ENCODE results near the gene VWA7.

The VWA7 gene

DNA sequence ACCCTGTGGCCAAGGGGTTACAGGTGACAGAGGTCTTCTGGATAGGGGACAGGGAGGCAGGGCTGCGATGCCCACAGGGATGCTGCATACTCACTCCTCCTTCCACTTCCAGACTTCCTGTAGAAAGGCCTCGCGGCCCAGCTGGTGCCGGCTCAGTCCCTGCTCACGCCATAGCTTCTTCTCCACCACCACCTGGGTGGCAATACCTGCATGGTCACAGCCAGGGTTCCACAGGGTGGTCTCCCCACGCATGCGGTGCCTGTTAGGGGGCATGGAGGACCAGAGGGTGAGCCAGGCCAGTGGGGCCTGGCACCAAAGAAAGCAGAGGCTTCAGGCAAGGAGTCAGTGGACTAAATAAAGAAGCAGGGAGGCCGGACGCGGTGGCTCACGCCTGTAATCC lies 8.3 kb upstream of the VWA7 start:
- TF ChIP-seq, protein P1, sequence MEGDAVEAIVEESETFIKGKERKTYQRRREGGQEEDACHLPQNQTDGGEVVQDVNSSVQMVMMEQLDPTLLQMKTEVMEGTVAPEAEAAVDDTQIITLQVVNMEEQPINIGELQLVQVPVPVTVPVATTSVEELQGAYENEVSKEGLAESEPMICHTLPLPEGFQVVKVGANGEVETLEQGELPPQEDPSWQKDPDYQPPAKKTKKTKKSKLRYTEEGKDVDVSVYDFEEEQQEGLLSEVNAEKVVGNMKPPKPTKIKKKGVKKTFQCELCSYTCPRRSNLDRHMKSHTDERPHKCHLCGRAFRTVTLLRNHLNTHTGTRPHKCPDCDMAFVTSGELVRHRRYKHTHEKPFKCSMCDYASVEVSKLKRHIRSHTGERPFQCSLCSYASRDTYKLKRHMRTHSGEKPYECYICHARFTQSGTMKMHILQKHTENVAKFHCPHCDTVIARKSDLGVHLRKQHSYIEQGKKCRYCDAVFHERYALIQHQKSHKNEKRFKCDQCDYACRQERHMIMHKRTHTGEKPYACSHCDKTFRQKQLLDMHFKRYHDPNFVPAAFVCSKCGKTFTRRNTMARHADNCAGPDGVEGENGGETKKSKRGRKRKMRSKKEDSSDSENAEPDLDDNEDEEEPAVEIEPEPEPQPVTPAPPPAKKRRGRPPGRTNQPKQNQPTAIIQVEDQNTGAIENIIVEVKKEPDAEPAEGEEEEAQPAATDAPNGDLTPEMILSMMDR (IDR thresholded peaks at IDR 0.05; ENCODE audit: low read depth, low read length), result no peak

DNA sequence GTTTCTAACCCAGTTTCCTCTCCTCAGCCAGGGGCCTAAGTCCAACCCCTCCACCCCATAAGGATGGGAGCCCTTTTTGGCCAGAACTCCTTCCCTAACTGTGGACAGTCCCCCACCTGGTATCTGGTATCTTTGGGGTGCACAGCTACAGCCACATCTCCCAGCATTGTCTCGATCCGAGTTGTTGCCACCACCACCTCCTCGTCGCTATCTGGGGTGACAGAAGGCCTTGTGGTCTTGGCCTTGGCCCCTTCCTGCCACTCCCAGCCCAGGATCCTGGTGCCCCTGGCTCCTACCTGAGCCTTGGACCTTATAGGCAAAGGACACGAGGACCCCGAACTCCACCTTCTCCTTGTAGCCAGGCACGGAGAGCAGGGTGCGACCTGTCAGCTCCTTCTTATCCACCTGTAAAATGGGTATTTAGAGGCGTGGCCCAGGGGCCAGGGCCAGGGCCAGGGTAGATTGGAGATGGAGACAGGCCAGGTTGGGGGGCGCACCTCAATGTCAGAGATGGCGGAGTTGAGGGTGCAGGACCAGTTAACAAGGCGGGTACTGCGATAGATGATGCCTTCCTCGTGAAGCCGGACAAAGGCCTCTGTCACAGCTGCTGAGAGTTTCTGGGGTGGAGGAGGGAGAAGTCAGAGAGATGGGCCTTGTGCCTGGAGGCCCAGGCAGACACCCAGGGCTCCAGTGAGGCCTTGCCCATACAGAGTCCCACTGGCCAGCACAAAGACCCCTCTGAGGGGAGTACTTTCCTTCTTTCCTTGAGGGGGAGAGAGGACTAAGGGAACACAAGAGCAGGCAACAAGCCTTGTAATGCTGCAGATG lies 7.2 kb upstream of the VWA7 start:
- no peak for DNase-seq (ENCODE audit: low read depth in 2 of 2)
- H3K4me3 ChIP-seq (replicated peaks in 1 of 2; ENCODE audit: low read depth in 2 of 2, low read length in 2 of 2), result no peak overlapping the region
- TF ChIP-seq, protein P1 (IDR thresholded peaks at IDR 0.05; ENCODE audit: low read depth, low read length), result no peak

More for the DNA sequence above, 8.3 kb upstream of the VWA7 start:
- H3K4me3 ChIP-seq (replicated peaks in 1 of 2; ENCODE audit: low read depth in 2 of 2, low read length in 2 of 2), result no peak overlapping the region
- DNase-seq (ENCODE audit: low read depth in 2 of 2), result no peak

DNA sequence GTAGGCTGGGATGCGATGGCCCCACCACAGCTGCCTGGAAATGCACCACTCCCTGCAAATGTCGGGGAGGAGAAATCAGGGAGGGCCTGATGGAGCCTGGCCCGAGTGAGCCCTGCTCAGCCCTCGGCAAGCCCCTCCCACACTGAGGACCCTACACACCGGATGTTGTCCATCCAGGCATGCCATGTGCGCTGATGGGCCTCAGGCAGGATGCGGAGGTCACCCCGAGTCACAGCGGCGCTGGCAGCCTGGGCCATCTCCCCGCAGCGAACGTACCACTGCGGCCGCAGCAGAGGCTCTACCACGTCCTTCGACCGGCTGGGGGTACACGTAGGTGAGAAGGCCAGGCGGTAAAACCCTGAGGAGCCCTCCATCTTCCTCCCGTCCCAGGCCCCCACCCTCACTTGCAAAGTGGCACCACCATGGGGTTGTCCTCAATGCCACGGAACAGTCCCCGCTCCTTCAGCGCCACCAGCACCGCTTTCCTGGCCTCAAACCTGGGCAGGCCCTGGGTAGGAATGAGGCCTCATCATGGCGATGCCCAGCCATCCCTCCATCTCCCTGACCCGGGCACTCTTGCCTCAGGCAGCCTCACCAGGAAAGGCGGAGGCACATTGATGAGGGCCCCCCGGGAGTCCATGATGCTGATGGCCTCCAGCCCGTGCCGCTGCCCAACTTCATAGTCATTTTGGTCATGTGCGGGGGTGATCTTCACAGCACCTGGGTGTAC lies 5.2 kb upstream of the VWA7 start:
- TF ChIP-seq, protein P1 (IDR thresholded peaks at IDR 0.05; ENCODE audit: low read depth, low read length), result no peak
- no peak for DNase-seq (ENCODE audit: low read depth in 2 of 2)

DNA sequence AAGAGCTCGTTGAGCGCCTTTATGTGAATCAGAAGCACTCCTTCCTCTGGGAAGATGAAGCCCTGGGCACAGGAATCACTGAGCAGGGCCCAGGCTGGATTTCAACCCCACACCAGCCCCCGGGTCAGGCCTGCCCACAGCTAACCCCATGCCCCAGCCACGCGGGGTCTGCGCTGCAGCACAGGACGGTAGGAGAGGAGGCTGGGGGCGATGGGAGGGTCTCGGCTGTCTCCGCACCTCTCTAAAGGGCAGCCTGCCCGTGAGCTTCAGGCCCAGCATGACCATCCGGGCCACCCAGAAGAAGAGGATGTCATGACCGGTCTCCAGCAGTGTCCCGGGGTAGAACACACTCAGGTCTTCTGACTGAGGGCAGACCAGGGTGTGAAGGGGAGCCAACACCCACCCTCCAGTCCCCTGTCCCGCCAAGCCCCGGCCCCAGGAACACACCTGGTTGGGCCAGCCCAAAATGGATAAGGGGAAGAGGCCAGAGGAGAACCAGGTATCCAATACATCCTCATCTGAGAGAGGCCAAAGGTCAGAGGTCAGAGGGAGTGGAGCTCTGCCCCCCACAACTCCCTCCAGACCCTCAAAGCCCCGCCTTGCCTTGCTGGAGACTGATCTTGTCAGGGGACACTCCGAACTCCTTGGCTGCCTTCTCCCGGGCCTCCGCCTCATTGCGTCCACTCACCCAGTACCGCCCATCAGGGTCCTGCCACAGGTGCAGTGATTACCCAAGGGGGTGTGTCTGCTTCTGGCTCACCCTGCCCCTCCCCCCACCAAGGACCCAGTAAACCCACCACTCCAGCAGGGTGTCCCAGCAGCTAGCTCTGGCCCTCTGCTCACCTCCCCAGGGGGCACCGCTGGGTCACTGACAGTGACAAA lies 4.4 kb upstream of the VWA7 start:
- H3K4me3 ChIP-seq (replicated peaks in 1 of 2; ENCODE audit: low read depth in 2 of 2, low read length in 2 of 2), result no peak overlapping the region
- no peak for DNase-seq (ENCODE audit: low read depth in 2 of 2)
- TF ChIP-seq, protein P1 (IDR thresholded peaks at IDR 0.05; ENCODE audit: low read depth, low read length), result no peak

More for the DNA sequence above, 5.2 kb upstream of the VWA7 start:
- no peak overlapping the region for H3K4me3 ChIP-seq (replicated peaks in 1 of 2; ENCODE audit: low read depth in 2 of 2, low read length in 2 of 2)

DNA sequence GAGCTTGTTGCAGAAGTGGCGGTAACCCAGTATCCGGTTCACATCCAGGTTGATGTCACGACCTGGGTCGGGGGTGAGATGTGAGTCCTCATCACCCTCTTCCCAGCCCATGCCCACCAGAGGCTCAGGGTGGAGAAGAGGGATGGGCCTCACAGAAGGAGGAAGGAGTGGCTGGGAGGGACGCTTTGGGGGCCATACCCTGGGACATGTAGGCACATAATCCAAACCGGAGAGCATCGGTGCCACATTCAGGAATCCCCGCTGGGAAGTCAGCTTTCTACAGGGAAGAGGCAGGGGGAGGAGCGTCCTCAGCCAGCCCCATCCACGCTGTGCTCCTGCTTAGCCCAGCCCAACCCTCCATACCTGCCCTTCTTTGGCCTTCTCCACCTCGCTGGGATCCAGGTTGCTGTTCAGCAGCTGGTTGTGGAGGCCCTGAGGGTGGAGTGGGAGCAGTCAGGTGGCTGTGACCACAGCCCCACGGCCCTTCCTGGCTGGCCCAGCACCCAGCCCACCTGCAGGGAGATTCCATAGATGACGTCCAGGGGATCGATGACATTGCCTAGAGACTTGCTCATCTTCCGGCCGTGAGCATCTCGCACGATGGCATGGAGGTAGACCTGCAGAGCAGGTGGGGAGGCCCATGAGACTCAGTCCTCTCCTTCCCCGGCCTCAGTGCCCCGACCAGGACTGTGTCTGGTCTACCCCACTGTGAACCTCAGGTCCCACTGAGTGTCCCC lies 3.5 kb upstream of the VWA7 start:
- TF ChIP-seq, protein P1 (IDR thresholded peaks at IDR 0.05; ENCODE audit: low read depth, low read length), result no peak
- no peak for DNase-seq (ENCODE audit: low read depth in 2 of 2)
- no peak overlapping the region for H3K4me3 ChIP-seq (replicated peaks in 1 of 2; ENCODE audit: low read depth in 2 of 2, low read length in 2 of 2)

DNA sequence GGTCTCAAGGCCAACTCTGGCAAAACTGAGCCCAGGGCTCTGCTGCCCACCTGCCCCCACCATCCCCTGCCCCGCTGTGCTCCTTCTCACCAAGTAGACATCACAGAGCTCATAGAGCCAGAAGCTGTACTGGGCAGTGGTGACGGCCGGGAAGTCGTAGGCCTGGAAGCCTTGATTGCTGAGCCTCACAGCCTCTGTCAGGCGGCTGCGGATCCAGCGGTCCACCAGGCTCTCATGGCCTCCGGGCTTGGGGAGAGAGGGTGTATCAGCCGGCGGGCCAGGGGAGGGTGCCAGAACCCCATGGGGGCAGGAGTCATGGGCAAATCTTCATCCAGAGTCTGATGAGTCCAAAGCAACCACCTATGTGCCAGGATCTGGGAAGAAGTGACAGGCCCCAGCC lies 2.8 kb upstream of the VWA7 start:
- TF ChIP-seq, protein P1 (IDR thresholded peaks at IDR 0.05; ENCODE audit: low read depth, low read length), result no peak
- no peak overlapping the region for H3K4me3 ChIP-seq (replicated peaks in 1 of 2; ENCODE audit: low read depth in 2 of 2, low read length in 2 of 2)

More for the DNA sequence above, 2.8 kb upstream of the VWA7 start:
- no peak for DNase-seq (ENCODE audit: low read depth in 2 of 2)

All from cardiac fibroblast (primary cell).